Measurements from ENCODE around the gene NNMT. TPM values are rescaled to one million over a fixed set of nuclear protein-coding genes. Genes with fewer than 3 reads are reported as not detected.

The NNMT gene
- total and polyA plus RNA-seq, 2 donors (not counting 3 experiments of a cell fraction or from before 2014, with no cell fraction given): 330 to 454 TPM

GRCh38 chr11:114250993-114251814, 45.0 kb upstream of the NNMT start:
- ChIA-PET CTCF (interaction anchor here (0.6 to 7.6 kb wide), 6 partner anchors 10 to 355 kb away, joined by 3 to 51 read pairs (median 4); no protein-coding TSS in a partner anchor), POLR2A (no interaction called here)
- dilution Hi-C loops (cut with MboI; ENCODE audit: extremely low pct_ligation_motif_present, low sequenced_read_pairs): loop anchor here (25.0 kb wide), 1 partner anchor 214 kb away; no protein-coding TSS in a partner anchor
- H3K4me3 ChIP-seq (replicated peaks in 1 of 3; ENCODE audit: insufficient read depth in 1 of 3, low read depth in 1 of 3, low read length in 3 of 3): no peak overlapping the region
- H3K4me1 ChIP-seq (ENCODE audit: control insufficient read depth, extremely low read depth, insufficient read depth, low read length): no peaks in the 10 kb centered on the region
- DNase-seq (ENCODE audit: low read depth, low spot score) (no peak), FAIRE-seq (no peak)
- no peak overlapping the region for H2AFZ ChIP-seq (ENCODE audit: low read depth, low read length)
- no peak overlapping the region for H3K27ac ChIP-seq (ENCODE audit: insufficient read depth, low read depth, low read length)
- BruUV-seq (replicated peaks): no TSS peak
- no peak overlapping the region for H3K9ac ChIP-seq (replicated peaks; ENCODE audit: extremely low read depth, insufficient read depth, low read length)
- H3K79me2 ChIP-seq (ENCODE audit: control insufficient read depth, insufficient read depth, low read length): no peaks in the 10 kb centered on the region
- intact Hi-C loops (cut with micrococcal nuclease): no loop called here
- H4K20me1 ChIP-seq (replicated peaks; ENCODE audit: control insufficient read depth, extremely low read depth, insufficient read depth, low read length): no peaks in the 10 kb centered on the region
- no peak overlapping the region for H3K4me2 ChIP-seq (ENCODE audit: insufficient read depth, low read length)
- TF ChIP-seq CTCF (IDR thresholded peaks at IDR 0.05; ENCODE audit: extremely low read depth in 1 of 2, insufficient read depth in 1 of 2, low read depth in 1 of 2, low read length in 2 of 2) (no peak), JUN (IDR thresholded peaks at IDR 0.05; ENCODE audit: borderline replicate concordance, insufficient read depth, insufficient read length, low read depth) (no peak)
- no peaks in the 10 kb centered on the region for H3K27me3 ChIP-seq (ENCODE audit: control insufficient read depth in 2 of 2, insufficient read depth in 2 of 2, low read length in 2 of 2)
- H3K36me3 ChIP-seq (ENCODE audit: control insufficient read depth in 2 of 2, extremely low read depth in 1 of 2, insufficient read depth in 2 of 2, low read length in 2 of 2): peaks cover 0 to 12% of the 10 kb centered on the region in 2 experiments
- H3K9me1 ChIP-seq (replicated peaks; ENCODE audit: control insufficient read depth, extremely low read depth, insufficient read depth, low read length): no peaks in the 10 kb centered on the region
- H3K9me3 ChIP-seq (replicated peaks; ENCODE audit: control insufficient read depth, insufficient read depth, low read length): no peaks in the 10 kb centered on the region

- no peaks in the 10 kb centered on the region for H4K20me1 ChIP-seq (replicated peaks; ENCODE audit: control insufficient read depth, extremely low read depth, insufficient read depth, low read length)
- no peaks in the 10 kb centered on the region for H3K9me1 ChIP-seq (replicated peaks; ENCODE audit: control insufficient read depth, extremely low read depth, insufficient read depth, low read length)
- CTCF ChIA-PET: interaction anchor here (0.7 to 7.6 kb wide), 5 partner anchors 9 to 356 kb away, joined by 3 to 51 read pairs (median 5); no protein-coding TSS in a partner anchor
- H2AFZ ChIP-seq (ENCODE audit: low read depth, low read length): no peak overlapping the region
- H3K4me3 ChIP-seq (replicated peaks in 1 of 3; ENCODE audit: insufficient read depth in 1 of 3, low read depth in 1 of 3, low read length in 3 of 3): no peak overlapping the region
- DNase-seq (ENCODE audit: low read depth, low spot score) (no peak), FAIRE-seq (no peak)
- H3K27me3 ChIP-seq (ENCODE audit: control insufficient read depth in 2 of 2, insufficient read depth in 2 of 2, low read length in 2 of 2): no peaks in the 10 kb centered on the region
- intact Hi-C loops (cut with micrococcal nuclease): no loop called here
- H3K79me2 ChIP-seq (ENCODE audit: control insufficient read depth, insufficient read depth, low read length): no peaks in the 10 kb centered on the region
- no peak overlapping the region for H3K4me2 ChIP-seq (ENCODE audit: insufficient read depth, low read length)
- H3K27ac ChIP-seq (ENCODE audit: insufficient read depth, low read depth, low read length): no peak overlapping the region
- BruUV-seq (replicated peaks): no TSS peak
- H3K9ac ChIP-seq (replicated peaks; ENCODE audit: extremely low read depth, insufficient read depth, low read length): no peak overlapping the region
- H3K9me3 ChIP-seq (replicated peaks; ENCODE audit: control insufficient read depth, insufficient read depth, low read length): no peaks in the 10 kb centered on the region
- peaks cover 0 to 12% of the 10 kb centered on the region in 2 experiments for H3K36me3 ChIP-seq (ENCODE audit: control insufficient read depth in 2 of 2, extremely low read depth in 1 of 2, insufficient read depth in 2 of 2, low read length in 2 of 2)
- no peak for TF ChIP-seq FOS (IDR thresholded peaks at IDR 0.05; ENCODE audit: borderline replicate concordance, insufficient read depth, low read length)
- no peak for TF ChIP-seq GATA2 (IDR thresholded peaks at IDR 0.05; ENCODE audit: insufficient read depth, insufficient read length, low read depth, low read length)
- H3K4me1 ChIP-seq (ENCODE audit: control insufficient read depth, extremely low read depth, insufficient read depth, low read length): no peaks in the 10 kb centered on the region
- POLR2A ChIA-PET: no interaction called here
- dilution Hi-C loops (cut with MboI; ENCODE audit: extremely low pct_ligation_motif_present, low sequenced_read_pairs): loop anchor here (25.0 kb wide), 1 partner anchor 215 kb away; no protein-coding TSS in a partner anchor
These were observed 44.3 kb upstream of the NNMT start for GRCh38 chr11:114251815-114252337.

All from endothelial cell of umbilical vein (primary cell).